H1 (cell line): ENCODE measurements around the gene SLC52A1. TPM values are rescaled to one million over a fixed set of nuclear protein-coding genes. Genes with fewer than 3 reads are reported as not detected.

Source experiments
- ATF2 ChIP-seq: IDR thresholded peaks from 2 replicates; pipeline ENCODE4 v1.6.1; 2012; ENCODE audit warnings: low read length, inconsistent platforms
- CTBP2 ChIP-seq: IDR thresholded peaks from 2 replicates; pipeline ENCODE4 v1.7.0; 2011; ENCODE audit warnings: borderline replicate concordance, mild to moderate bottlenecking, moderate library complexity, mixed read lengths, low read length; ENCODE audit not compliant: insufficient read depth, insufficient read length
- KDM1A ChIP-seq: fragments of 200-600, 300-600 bp; sonication (generic); IDR thresholded peaks from 2 replicates; pipeline ENCODE4 v1.7.1; 2016; ENCODE audit warnings: mild to moderate bottlenecking, low read length, borderline replicate concordance
- POLR2A ChIP-seq, 2 experiments: IDR thresholded peaks; 1 replicate in 1 of 2; 2 replicates in 1 of 2; pipeline ENCODE4 v1.6.1; 2011; ENCODE audit warnings: low read depth in 2 of 2, low read length in 2 of 2, mild to moderate bottlenecking in 2 of 2; ENCODE audit errors: control extremely low read depth in 1 of 2
- SIN3A ChIP-seq, 2 experiments: IDR thresholded peaks in 1 of 2; conservative IDR thresholded peaks in 1 of 2; 2 replicates each; pipeline ENCODE4 v1.6.1; 2011 to 2012; ENCODE audit warnings: low read length in 2 of 2, improper control_type of control experiment in 1 of 2, low read depth in 1 of 2, mild to moderate bottlenecking in 1 of 2
- SP1 ChIP-seq: IDR thresholded peaks from 2 replicates; pipeline ENCODE4 v1.6.1; 2011; ENCODE audit warnings: low read depth, low read length
- SP2 ChIP-seq: IDR thresholded peaks from 2 replicates; pipeline ENCODE4 v1.6.1; 2012; ENCODE audit warnings: mild to moderate bottlenecking, low read length, inconsistent platforms
- SUZ12 ChIP-seq: fragments of 200-600 bp; sonication (generic); IDR thresholded peaks from 2 replicates; pipeline ENCODE4 v1.6.1; 2012; ENCODE audit warnings: mild to moderate bottlenecking, inconsistent platforms, low read length, moderate library complexity, mixed read lengths
- TEAD4 ChIP-seq: IDR thresholded peaks from 2 replicates; pipeline ENCODE4 v1.6.1; 2012; ENCODE audit warnings: low read depth, low read length, inconsistent platforms, mixed read lengths
- polyA plus RNA-seq, 7 experiments: library from polyadenylated mRNA; depleted of rRNA in 3 of 7; stranded (reverse) in 5 of 7; unstranded in 2 of 7; fragments of >200 nt in 5 of 7; fragments of 200-250 nt in 2 of 7; gene quantifications; 1 replicate in 5 of 7; 2 replicates in 1 of 7; 4 replicates in 1 of 7; pipeline versions ENCODE4 v1.2.1 to v1.2.3, GENCODE V29; 2011 to 2013; ENCODE audit warnings: missing spikeins in 2 of 7, mixed read lengths in 2 of 7
- total RNA-seq: library from RNA; stranded (reverse); fragmentation: NEBNext Ultra II Directional; extraction: Animal tissue kit (Norgen Biotek cat#: 25700); gene quantifications from 2 replicates; pipeline ENCODE4 v1.2.1, GENCODE V29; 2021

The SLC52A1 gene
- total and polyA plus RNA-seq, 2 of the 8 experiments (the other 6 are each of a cell fraction or from before 2014, with no cell fraction given), result 0.61 to 0.67 TPM

GRCh38 chr17:5055543-5055942, 20.3 kb upstream of the SLC52A1 start (continued):
- TF ChIP-seq KDM1A (no peak), ATF2 (no peak), TEAD4 (no peak), SUZ12 (no peak), SP2 (peak; percentile 90), SIN3A (conservative IDR thresholded peaks at IDR 0.05 in 1 of 2, IDR thresholded peaks at IDR 0.05 in 1 of 2; ENCODE audit: low read depth in 1 of 2, low read length in 2 of 2) (no peak), POLR2A (IDR thresholded peaks at IDR 0.05; ENCODE audit: control extremely low read depth in 1 of 2, low read depth in 2 of 2, low read length in 2 of 2) (no peak), SP1 (no peak), CTBP2 (no peak)
